Activated T-cell treated with anti-CD3 and anti-CD28 coated beads, Interleukin-2, amount 50 U/mL, for 72 hours (primary cell): ENCODE results near the gene MTM1. TPM values are rescaled to one million over a fixed set of nuclear protein-coding genes. Genes with fewer than 3 reads are reported as not detected.
A peak's percentile ranks its signal among the peaks of the same experiment; 100 is the strongest.

Experiments
- ATAC-seq, 2 donors: fragments of 150-1000 bp; cut with Tn5 transposase; replicated peaks in 1 of 2; 2 replicates each; pipeline ENCODE4 v1.10.0; 2021; ENCODE audit warnings: moderate library complexity in 2 of 2, mild to moderate bottlenecking in 1 of 2
- DNase-seq, 2 donors: peaks; one replicate each; pipeline ENCODE4 v3.0.0; 2021 to 2022; ENCODE audit warnings: mixed read lengths in 1 of 2
- H3K27ac Mint-ChIP-seq: one replicate; pipeline ENCODE4 v1.8.0; 2022; ENCODE audit warnings: mild to moderate bottlenecking, moderate library complexity, mixed read lengths
- H3K27me3 Mint-ChIP-seq: one replicate; pipeline ENCODE4 v1.8.0; 2022; ENCODE audit warnings: low read depth, mixed read lengths
- H3K36me3 Mint-ChIP-seq, 2 donors: one replicate each; pipeline ENCODE4 v1.8.0; 2022; ENCODE audit warnings: mixed read lengths in 2 of 2, mild to moderate bottlenecking in 1 of 2; ENCODE audit not compliant: insufficient read depth in 2 of 2
- H3K4me1 Mint-ChIP-seq: one replicate; pipeline ENCODE4 v1.8.0; 2022; ENCODE audit warnings: low read depth, mixed read lengths
- H3K4me3 Mint-ChIP-seq, 2 donors: one replicate each; pipeline ENCODE4 v1.8.0; 2022; ENCODE audit warnings: mild to moderate bottlenecking in 2 of 2, mixed read lengths in 2 of 2, moderate library complexity in 2 of 2
- H3K9me3 Mint-ChIP-seq, 2 donors: one replicate each; pipeline ENCODE4 v1.8.0; 2022; ENCODE audit warnings: mixed read lengths in 2 of 2
- total RNA-seq, 2 donors: library from RNA; stranded (reverse); gene quantifications; one replicate each; pipeline ENCODE4 v1.2.3, GENCODE V29; 2022

Gene MTM1
- total RNA-seq, 2 donors from 2014 or later: 28.9 to 30.9 TPM

GRCh38 chrX:150696866-150697265 lies 128.4 kb downstream of the MTM1 start:
- DNase-seq (peak; percentile 28), ATAC-seq (peak in 1 of 2 donors; percentile 10)
- Mint-ChIP-seq H3K9me3 (no peaks in the 10 kb centered on the region), H3K4me1 (peaks cover 51% of the 10 kb centered on the region), H3K27ac (peak overlapping the region; percentile 92), H3K4me3 (peak overlapping the region; percentile 65 to 79), H3K27me3 (no peaks in the 10 kb centered on the region), H3K36me3 (peaks cover 0 to 10% of the 10 kb centered on the region in 2 donors)

- no peaks in the 10 kb centered on the region for H3K9me3 Mint-ChIP-seq
- DNase-seq: peak; percentile 13 to 33
- H3K36me3 Mint-ChIP-seq: peaks cover 0 to 8% of the 10 kb centered on the region in 2 donors
- H3K4me3 Mint-ChIP-seq: peak overlapping the region; percentile 65 to 79
- peak overlapping the region; percentile 92 for H3K27ac Mint-ChIP-seq
- no peaks in the 10 kb centered on the region for H3K27me3 Mint-ChIP-seq
- H3K4me1 Mint-ChIP-seq: peaks cover 45% of the 10 kb centered on the region
- ATAC-seq: no peak
These were observed 129.2 kb downstream of the MTM1 start for GRCh38 chrX:150697641-150698040.

DNA sequence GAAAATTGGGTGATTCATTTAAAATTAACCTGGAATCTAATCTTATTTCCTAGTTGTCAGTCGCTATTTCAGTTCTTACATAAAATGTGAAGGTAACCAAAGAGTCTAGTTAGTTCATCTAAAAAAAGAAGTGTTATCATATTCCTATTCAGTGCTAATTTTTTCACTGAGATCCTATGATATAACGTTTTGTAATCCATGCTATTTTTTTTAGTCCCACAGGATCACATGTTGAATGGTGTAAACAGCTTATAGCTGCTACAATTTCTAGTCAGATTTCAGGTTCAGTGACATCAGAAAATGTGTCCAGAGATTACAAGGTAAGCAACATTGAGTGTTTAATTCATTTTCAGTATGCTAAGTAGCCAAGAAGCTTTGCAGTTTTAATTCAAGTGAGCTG lies 130.6 kb downstream of the MTM1 start:
- Mint-ChIP-seq H3K27ac (no peak overlapping the region), H3K27me3 (no peaks in the 10 kb centered on the region), H3K4me3 (peak overlapping the region in 1 of 2 donors; percentile 15), H3K9me3 (no peaks in the 10 kb centered on the region), H3K36me3 (peaks cover 0 to 8% of the 10 kb centered on the region in 2 donors), H3K4me1 (peaks cover 56% of the 10 kb centered on the region)
- DNase-seq: no peak
- no peak for ATAC-seq

DNA sequence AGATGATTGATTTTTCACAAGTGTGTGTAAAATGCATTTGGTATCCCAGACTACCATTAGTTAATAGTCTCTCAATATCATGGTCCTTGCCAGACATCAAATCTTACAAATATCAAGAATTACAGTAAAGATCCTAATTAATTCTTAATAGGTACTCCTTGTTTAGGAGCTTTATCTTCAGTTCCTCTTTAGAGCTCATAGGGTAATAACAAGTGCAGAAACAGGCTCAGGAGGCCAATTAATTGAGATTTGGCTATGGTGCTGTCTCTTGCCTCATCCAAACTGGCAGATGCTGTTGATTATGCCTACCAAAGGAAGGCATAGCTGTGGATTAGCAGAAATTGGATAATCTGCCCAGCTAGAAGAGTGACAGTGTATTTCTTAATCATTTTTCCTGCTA lies 131.7 kb downstream of the MTM1 start:
- Mint-ChIP-seq H3K36me3 (peaks cover 6 to 12% of the 10 kb centered on the region in 2 donors), H3K9me3 (no peaks in the 10 kb centered on the region), H3K27me3 (peaks cover 6% of the 10 kb centered on the region), H3K4me1 (peaks cover 59% of the 10 kb centered on the region), H3K27ac (no peak overlapping the region), H3K4me3 (no peak overlapping the region)
- DNase-seq: no peak
- no peak for ATAC-seq

- Mint-ChIP-seq H3K4me3 (peak overlapping the region in 1 of 2 donors; percentile 12), H3K27me3 (peaks cover 10% of the 10 kb centered on the region), H3K9me3 (no peaks in the 10 kb centered on the region), H3K4me1 (peaks cover 52% of the 10 kb centered on the region), H3K36me3 (peaks cover 10 to 11% of the 10 kb centered on the region in 2 donors), H3K27ac (peak overlapping the region; percentile 15)
- ATAC-seq: no peak
- DNase-seq: no peak
These were observed 133.0 kb downstream of the MTM1 start for GRCh38 chrX:150701377-150701776.

GRCh38 chrX:150702966-150703694 lies 134.7 kb downstream of the MTM1 start:
- Mint-ChIP-seq H3K27ac (peak overlapping the region; percentile 92), H3K27me3 (peaks cover 10% of the 10 kb centered on the region), H3K4me1 (peaks cover 36% of the 10 kb centered on the region), H3K4me3 (peak overlapping the region in 1 of 2 donors; percentile 59), H3K9me3 (no peaks in the 10 kb centered on the region), H3K36me3 (peaks cover 10 to 11% of the 10 kb centered on the region in 2 donors)
- ATAC-seq: no peak
- DNase-seq: no peak

- Mint-ChIP-seq H3K9me3 (no peaks in the 10 kb centered on the region), H3K4me1 (peaks cover 36% of the 10 kb centered on the region), H3K27ac (peak overlapping the region; percentile 92), H3K27me3 (peaks cover 10% of the 10 kb centered on the region), H3K4me3 (peak overlapping the region in 1 of 2 donors; percentile 59), H3K36me3 (peaks cover 10 to 11% of the 10 kb centered on the region in 2 donors)
- no peak for DNase-seq
- ATAC-seq: no peak
These were observed 135.2 kb downstream of the MTM1 start for GRCh38 chrX:150703695-150703974.

DNA sequence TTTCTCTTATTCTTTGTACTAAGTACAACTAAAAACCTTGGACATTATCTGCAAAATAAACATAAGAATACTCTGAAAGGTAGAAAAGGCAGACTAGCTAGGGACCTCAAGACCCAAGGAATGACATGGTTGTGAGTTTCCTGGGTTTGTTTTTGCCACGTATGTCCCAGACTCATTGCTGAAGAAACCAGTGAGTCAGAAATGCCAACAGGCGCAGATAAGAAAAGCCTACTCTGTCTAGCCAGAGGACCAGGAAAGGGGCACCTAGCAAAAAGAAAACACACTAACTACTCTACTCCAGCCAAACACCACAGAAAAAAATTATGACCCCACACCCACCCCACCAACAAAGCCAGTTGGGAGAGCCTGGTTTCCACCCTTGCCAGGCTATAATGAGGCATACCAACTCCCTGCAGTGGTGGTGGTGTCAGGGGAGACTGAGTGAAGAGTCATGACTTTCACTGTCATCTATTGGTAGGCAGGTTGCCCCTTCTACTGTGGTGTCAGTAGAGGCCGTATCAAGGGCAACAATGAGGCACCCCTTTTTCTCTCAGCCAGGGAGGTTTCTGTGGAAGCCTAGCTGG lies 135.7 kb downstream of the MTM1 start:
- H3K9me3 Mint-ChIP-seq: no peaks in the 10 kb centered on the region
- H3K4me1 Mint-ChIP-seq: peaks cover 37% of the 10 kb centered on the region
- peaks cover 10% of the 10 kb centered on the region for H3K27me3 Mint-ChIP-seq
- DNase-seq (peak; percentile 30 to 45), ATAC-seq (peak; percentile 91 to 93)
- H3K27ac Mint-ChIP-seq: peak overlapping the region; percentile 92
- H3K36me3 Mint-ChIP-seq: peaks cover 10 to 11% of the 10 kb centered on the region in 2 donors
- H3K4me3 Mint-ChIP-seq: peak overlapping the region; percentile 31 to 59

DNA sequence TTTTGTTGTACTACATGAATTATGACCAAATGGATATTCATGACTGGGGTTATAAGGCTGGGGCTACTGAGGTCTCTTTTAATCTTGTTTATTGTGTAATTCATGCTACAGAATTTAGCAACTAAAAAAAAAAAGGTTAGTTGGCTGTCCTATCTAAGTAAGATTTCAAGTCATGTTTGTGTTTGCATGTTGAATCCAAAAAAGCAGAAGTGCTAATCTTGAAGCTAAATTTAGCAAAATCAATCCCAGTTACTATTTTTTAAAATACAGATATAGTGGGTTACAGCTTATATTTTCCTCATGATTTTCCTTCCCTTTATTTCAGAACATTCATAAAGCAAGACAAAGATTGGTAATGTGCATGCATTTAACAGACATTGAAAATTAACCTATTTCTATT lies 144.2 kb downstream of the MTM1 start:
- peaks cover 36% of the 10 kb centered on the region for H3K4me1 Mint-ChIP-seq
- H3K36me3 Mint-ChIP-seq: no peaks in the 10 kb centered on the region
- H3K27me3 Mint-ChIP-seq: no peaks in the 10 kb centered on the region
- DNase-seq (no peak), ATAC-seq (no peak)
- H3K9me3 Mint-ChIP-seq: no peaks in the 10 kb centered on the region
- H3K4me3 Mint-ChIP-seq: no peak overlapping the region
- peak overlapping the region; percentile 72 for H3K27ac Mint-ChIP-seq

DNA sequence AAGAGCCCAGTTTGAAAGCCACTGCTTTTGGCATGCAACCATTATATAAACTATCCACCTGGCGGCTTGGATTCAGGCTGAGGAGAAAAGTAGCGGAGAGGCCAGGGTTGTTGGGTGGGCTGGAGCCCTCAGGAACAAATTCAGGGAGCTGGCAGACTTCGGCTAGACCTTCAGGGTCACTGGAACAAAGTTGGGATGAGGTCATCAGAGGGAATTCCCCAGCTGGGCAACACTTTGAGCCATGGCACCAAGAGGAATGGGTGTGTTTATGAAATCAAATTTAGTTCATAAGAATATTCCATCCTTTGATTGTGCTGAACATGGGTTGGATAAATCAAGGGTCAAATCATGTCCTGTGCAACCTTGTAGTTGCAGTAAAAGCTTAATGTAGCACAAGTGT lies 146.8 kb downstream of the MTM1 start:
- no peak for ATAC-seq
- no peak for DNase-seq
- Mint-ChIP-seq H3K4me1 (peaks cover 27% of the 10 kb centered on the region), H3K36me3 (no peaks in the 10 kb centered on the region), H3K27me3 (no peaks in the 10 kb centered on the region), H3K9me3 (no peaks in the 10 kb centered on the region), H3K4me3 (no peak overlapping the region), H3K27ac (peak overlapping the region; percentile 63)

DNA sequence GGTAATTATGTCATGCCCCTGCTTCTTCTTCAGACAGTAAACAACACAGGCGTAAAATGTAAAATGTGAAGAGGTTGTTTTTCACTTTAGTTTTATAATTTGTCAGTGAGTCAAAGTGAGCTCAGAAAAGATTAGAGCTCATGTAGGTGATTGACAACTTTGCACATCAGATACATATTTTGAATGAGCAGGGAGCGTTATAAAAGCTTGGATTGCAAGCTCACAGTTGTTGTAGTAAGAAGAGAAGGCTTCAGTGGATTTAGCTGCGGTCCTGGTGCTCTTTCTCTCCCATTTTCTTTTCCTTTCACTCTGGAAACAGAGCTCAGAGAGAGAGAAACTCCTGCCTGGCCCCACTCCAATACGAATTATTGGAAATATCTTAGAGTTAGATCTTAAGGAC lies 151.2 kb downstream of the MTM1 start:
- Mint-ChIP-seq H3K27me3 (no peaks in the 10 kb centered on the region), H3K4me1 (peaks cover 6% of the 10 kb centered on the region), H3K4me3 (no peak overlapping the region), H3K36me3 (peaks cover 0 to 9% of the 10 kb centered on the region in 2 donors), H3K27ac (no peak overlapping the region), H3K9me3 (no peaks in the 10 kb centered on the region)
- DNase-seq (no peak), ATAC-seq (no peak)
